H7 (cell line): ENCODE results near the gene PATL2. TPM values are rescaled to one million over a fixed set of nuclear protein-coding genes. Genes with fewer than 3 reads are reported as not detected.
"Not testable (repeated sequence)": the region's sequence is repeated elsewhere in the genome, so short reads cannot be mapped to it uniquely, and the experiment has no call there.

Experiments
- DNase-seq: peaks from one replicate; pipeline ENCODE4 v3.0.0; 2012
- H3K27me3 ChIP-seq: 2 replicates; pipeline ENCODE4 v1.6.0; 2011; ENCODE audit warnings: mild to moderate bottlenecking, low read length; ENCODE audit not compliant: control insufficient read depth, insufficient read depth
- H3K36me3 ChIP-seq: replicated peaks from 2 replicates; pipeline ENCODE4 v1.5.1; 2011; ENCODE audit warnings: low read length; ENCODE audit not compliant: control insufficient read depth, insufficient read depth
- H3K4me3 ChIP-seq: 2 replicates; pipeline ENCODE4 v1.5.1; 2011; ENCODE audit warnings: low read depth, mild to moderate bottlenecking, control low read depth, low read length, moderate library complexity; ENCODE audit not compliant: insufficient read depth
- total RNA-seq: library from RNA; depleted of rRNA; stranded (reverse); fragments of >200 nt; shearing (Covaris generic); gene quantifications from 2 replicates; pipeline ENCODE4 v1.2.3, GENCODE V29; 2014

Gene PATL2
- total RNA-seq, 1 experiment from 2014 or later: 0.24 TPM

- Histone ChIP-seq H3K36me3 (peaks cover 3% of the 10 kb centered on the region; the same call in 1 of the 2 replicates), H3K27me3 (no peaks in the 10 kb centered on the region), H3K4me3 (no peak overlapping the region)
- no peak for DNase-seq
Measured at GRCh38 chr15:44659056-44659455, 52.1 kb downstream of the PATL2 start.

GRCh38 chr15:44657378-44657777 is 53.7 kb downstream of the PATL2 start:
- no peaks in the 10 kb centered on the region for H3K27me3 ChIP-seq
- H3K4me3 ChIP-seq: no peak overlapping the region
- DNase-seq: no peak
- peaks cover 3% of the 10 kb centered on the region; the same call in 1 of the 2 replicates for H3K36me3 ChIP-seq

- Histone ChIP-seq H3K4me3 (no peak overlapping the region), H3K27me3 (no peaks in the 10 kb centered on the region), H3K36me3 (peaks cover 4% of the 10 kb centered on the region; the same call in 1 of the 2 replicates)
- DNase-seq: no peak
Measured at GRCh38 chr15:44656913-44657312, 54.2 kb downstream of the PATL2 start.

GRCh38 chr15:44656298-44656697 is 54.8 kb downstream of the PATL2 start:
- DNase-seq: no peak
- Histone ChIP-seq H3K4me3 (no peak overlapping the region), H3K36me3 (peaks cover 8% of the 10 kb centered on the region), H3K27me3 (no peaks in the 10 kb centered on the region)

GRCh38 chr15:44654858-44655257 is 56.3 kb downstream of the PATL2 start:
- peaks cover 11% of the 10 kb centered on the region for H3K36me3 ChIP-seq
- no peak overlapping the region for H3K4me3 ChIP-seq
- no peaks in the 10 kb centered on the region for H3K27me3 ChIP-seq
- DNase-seq: no peak

GRCh38 chr15:44647637-44648036 is 63.5 kb downstream of the PATL2 start:
- H3K27me3 ChIP-seq: no peaks in the 10 kb centered on the region
- H3K36me3 ChIP-seq: peaks cover 17% of the 10 kb centered on the region
- no peak for DNase-seq
- H3K4me3 ChIP-seq: no peak overlapping the region

GRCh38 chr15:44647036-44647435 is 64.1 kb downstream of the PATL2 start:
- Histone ChIP-seq H3K27me3 (no peaks in the 10 kb centered on the region), H3K4me3 (no peak overlapping the region), H3K36me3 (peaks cover 17% of the 10 kb centered on the region)
- DNase-seq: no peak

GRCh38 chr15:44646460-44646859 is 64.7 kb downstream of the PATL2 start:
- no peak overlapping the region for H3K4me3 ChIP-seq
- DNase-seq: no peak
- H3K27me3 ChIP-seq: no peaks in the 10 kb centered on the region
- H3K36me3 ChIP-seq: peaks cover 13% of the 10 kb centered on the region

GRCh38 chr15:44641651-44642050 is 69.5 kb downstream of the PATL2 start:
- Histone ChIP-seq H3K27me3 (no peaks in the 10 kb centered on the region), H3K4me3 (no peak overlapping the region), H3K36me3 (peaks cover 5% of the 10 kb centered on the region)
- no peak for DNase-seq

- H3K4me3 ChIP-seq: no peak overlapping the region
- peaks cover 1% of the 10 kb centered on the region; the same call in 1 of the 2 replicates for H3K36me3 ChIP-seq
- no peaks in the 10 kb centered on the region for H3K27me3 ChIP-seq
- no peak for DNase-seq
Measured at GRCh38 chr15:44636976-44637375, 74.1 kb downstream of the PATL2 start.

- peaks cover 1% of the 10 kb centered on the region for H3K36me3 ChIP-seq
- DNase-seq: no peak
- no peaks in the 10 kb centered on the region for H3K27me3 ChIP-seq
- H3K4me3 ChIP-seq: no peak overlapping the region
Measured at GRCh38 chr15:44633603-44634002, 77.5 kb downstream of the PATL2 start.

- DNase-seq, H3K4me3 ChIP-seq, H3K27me3 ChIP-seq, H3K36me3 ChIP-seq: not testable (repeated sequence)
Measured at GRCh38 chr15:44625286-44625685, 85.8 kb downstream of the PATL2 start.

GRCh38 chr15:44623178-44623577 is 87.9 kb downstream of the PATL2 start:
- H3K36me3 ChIP-seq: peaks cover 6% of the 10 kb centered on the region

GRCh38 chr15:44620081-44620480 is 91.0 kb downstream of the PATL2 start:
- peaks cover 6% of the 10 kb centered on the region for H3K36me3 ChIP-seq
- H3K4me3 ChIP-seq: no peak overlapping the region
- no peaks in the 10 kb centered on the region for H3K27me3 ChIP-seq
- DNase-seq: no peak

More at GRCh38 chr15:44623178-44623577, 87.9 kb downstream of the PATL2 start:
- H3K4me3 ChIP-seq: no peak overlapping the region
- no peaks in the 10 kb centered on the region for H3K27me3 ChIP-seq
- no peak for DNase-seq

GRCh38 chr15:44616974-44617373 is 94.1 kb downstream of the PATL2 start:
- DNase-seq: no peak
- Histone ChIP-seq H3K4me3 (no peak overlapping the region), H3K27me3 (no peaks in the 10 kb centered on the region), H3K36me3 (peaks cover 3% of the 10 kb centered on the region)
